WTC11 (cell line): Measurements from ENCODE around the gene SGO2. TPM values are rescaled to one million over a fixed set of nuclear protein-coding genes. Genes with fewer than 3 reads are reported as not detected.
"Not testable (repeated sequence)": the region's sequence is repeated elsewhere in the genome, so short reads cannot be mapped to it uniquely, and the experiment has no call there.

Experiments
- ATAC-seq: fragments of 200-7000 bp; cut with Tn5 transposase; 2 replicates; pipeline ENCODE4 v1.10.0; 2021; ENCODE audit warnings: mild to moderate bottlenecking, moderate library complexity
- CTCF ChIA-PET: fragments of 300-600 bp; sonication (Branson Sonifier 250); formaldehyde crosslinking; loops from one replicate; lab custom pipeline; 2021; ENCODE audit warnings: antibody characterized with exemption; lab: Charles Lee
- POLR2A ChIA-PET: fragments of 350-600 bp; sonication (Branson Sonifier 250); formaldehyde crosslinking; loops from one replicate; lab custom pipeline; 2021; ENCODE audit warnings: antibody characterized with exemption; lab: Charles Lee
- DNase-seq: peaks from one replicate; pipeline ENCODE4 v3.0.0; 2021; ENCODE audit warnings: low spot score
- H3K27ac Mint-ChIP-seq: 2 replicates; pipeline ENCODE4 v1.8.0; 2021; ENCODE audit warnings: mixed read lengths
- H3K27me3 Mint-ChIP-seq: 2 replicates; pipeline ENCODE4 v1.8.0; 2021; ENCODE audit warnings: low read depth, mild to moderate bottlenecking, moderate library complexity, mixed read lengths
- H3K36me3 Mint-ChIP-seq: 2 replicates; pipeline ENCODE4 v1.8.0; 2021; ENCODE audit warnings: mixed read lengths
- H3K4me1 Mint-ChIP-seq: 2 replicates; pipeline ENCODE4 v1.8.0; 2022; ENCODE audit warnings: mixed read lengths
- H3K4me3 Mint-ChIP-seq: 2 replicates; pipeline ENCODE4 v1.8.0; 2021; ENCODE audit warnings: mild to moderate bottlenecking, moderate library complexity, mixed read lengths
- H3K9me3 Mint-ChIP-seq: 2 replicates; pipeline ENCODE4 v1.8.0; 2021; ENCODE audit warnings: mixed read lengths
- ATF1 ChIP-seq: sonication (generic); formaldehyde crosslinking; IDR thresholded peaks from 2 replicates; pipeline ENCODE4 v1.8.1; 2023; ENCODE audit warnings: mild to moderate bottlenecking, moderate library complexity, missing genetic modification reagents
- ATF2 ChIP-seq: sonication (generic); formaldehyde crosslinking; IDR thresholded peaks from 2 replicates; pipeline ENCODE4 v1.8.1; 2022; ENCODE audit warnings: low read depth, missing genetic modification reagents, borderline replicate concordance
- ATF3 ChIP-seq: sonication (generic); formaldehyde crosslinking; conservative IDR thresholded peaks from 2 replicates; pipeline ENCODE4 v1.8.1; 2022; ENCODE audit warnings: mild to moderate bottlenecking, missing genetic modification reagents
- FOXK1 ChIP-seq: sonication (generic); formaldehyde crosslinking; IDR thresholded peaks from 2 replicates; pipeline ENCODE4 v1.8.0; 2022; ENCODE audit warnings: mild to moderate bottlenecking, moderate library complexity, missing genetic modification reagents
- FOXP4 ChIP-seq: sonication (generic); formaldehyde crosslinking; IDR thresholded peaks from 2 replicates; pipeline ENCODE4 v1.8.0; 2022; ENCODE audit warnings: mild to moderate bottlenecking, missing genetic modification reagents
- HMGA2 ChIP-seq: fragments of 250-450 bp; sonication (Bioruptor Pico); IDR thresholded peaks from 2 replicates; pipeline ENCODE4 v1.4.0; 2021; ENCODE audit warnings: mild to moderate bottlenecking, moderate library complexity
- KAT7 ChIP-seq: sonication (generic); formaldehyde crosslinking; IDR thresholded peaks from 2 replicates; pipeline ENCODE4 v1.8.1; 2023; ENCODE audit warnings: missing genetic modification reagents, mild to moderate bottlenecking, borderline replicate concordance
- MXD4 ChIP-seq: fragments of 250-450 bp; sonication (Bioruptor Pico); IDR thresholded peaks from 2 replicates; pipeline ENCODE4 v1.8.0; 2021; ENCODE audit warnings: mild to moderate bottlenecking, moderate library complexity, borderline replicate concordance
- PRDM15 ChIP-seq: sonication (generic); formaldehyde crosslinking; IDR thresholded peaks from 2 replicates; pipeline ENCODE4 v1.8.0; 2022; ENCODE audit warnings: missing genetic modification reagents
- SMAD4 ChIP-seq: sonication (generic); formaldehyde crosslinking; IDR thresholded peaks from 2 replicates; pipeline ENCODE4 v1.8.0; 2022; ENCODE audit warnings: mild to moderate bottlenecking, missing genetic modification reagents
- STAT6 ChIP-seq: sonication (generic); formaldehyde crosslinking; conservative IDR thresholded peaks from 2 replicates; pipeline ENCODE4 v1.8.1; 2023; ENCODE audit warnings: mild to moderate bottlenecking, low read depth, missing genetic modification reagents, moderate library complexity
- TEAD4 ChIP-seq: sonication (generic); formaldehyde crosslinking; IDR thresholded peaks from 2 replicates; pipeline ENCODE4 v1.8.0; 2022; ENCODE audit warnings: mild to moderate bottlenecking, missing genetic modification reagents
- USF1 ChIP-seq: sonication (generic); formaldehyde crosslinking; IDR thresholded peaks from 2 replicates; pipeline ENCODE4 v1.8.0; 2022; ENCODE audit warnings: mild to moderate bottlenecking, missing genetic modification reagents
- ZBTB21 ChIP-seq: sonication (generic); formaldehyde crosslinking; IDR thresholded peaks from 2 replicates; pipeline ENCODE4 v1.8.1; 2023; ENCODE audit warnings: mild to moderate bottlenecking, missing genetic modification reagents, borderline replicate concordance
- ZMAT4 ChIP-seq: fragments of 250-450 bp; sonication (Bioruptor Pico); IDR thresholded peaks from 2 replicates; pipeline ENCODE4 v1.9.0; 2021; ENCODE audit warnings: mild to moderate bottlenecking
- total RNA-seq: library from RNA; stranded (reverse); gene quantifications from 3 replicates; pipeline ENCODE4 v1.2.3, GENCODE V29; 2021

The SGO2 gene
- total RNA-seq, 1 experiment from 2014 or later = 34.1 TPM

- TF ChIP-seq TEAD4 (CRISPR knock-in tag) (no peak), MXD4 (no peak)
Measured at GRCh38 chr2:200533754-200534153, 7.7 kb downstream of the SGO2 start (continued).

- ChIA-PET POLR2A (no interaction called here), CTCF (interaction anchor here (1.0 kb wide), 1 partner anchor 549 kb away, joined by 3 read pairs; no protein-coding TSS in a partner anchor)
- no peaks in the 10 kb centered on the region for H3K9me3 Mint-ChIP-seq
- TF ChIP-seq FOXK1 (CRISPR knock-in tag) (no peak), ATF3 (CRISPR knock-in tag) (no peak), FOXP4 (CRISPR knock-in tag) (no peak), ATF2 (CRISPR knock-in tag) (no peak), ZMAT4 (CRISPR knock-in tag) (no peak)
- H3K27me3 Mint-ChIP-seq = no peaks in the 10 kb centered on the region
- DNase-seq (no peak), ATAC-seq (no peak)
- no peak overlapping the region for H3K4me3 Mint-ChIP-seq
- peaks cover 11% of the 10 kb centered on the region for H3K36me3 Mint-ChIP-seq
- H3K4me1 Mint-ChIP-seq = peaks cover 3% of the 10 kb centered on the region; the same call in 1 of the 2 replicates
- no peak overlapping the region for H3K27ac Mint-ChIP-seq
Measured at GRCh38 chr2:200534572-200534971, 8.6 kb downstream of the SGO2 start.

- POLR2A ChIA-PET = no interaction called here
- Mint-ChIP-seq H3K4me3 (no peak overlapping the region), H3K9me3 (peaks cover 3% of the 10 kb centered on the region), H3K27me3 (no peaks in the 10 kb centered on the region), H3K27ac (no peak overlapping the region), H3K36me3 (peaks cover 40% of the 10 kb centered on the region), H3K4me1 (peaks cover under 1% of the 10 kb centered on the region; the same call in 1 of the 2 replicates)
- ATAC-seq (no peak), DNase-seq (no peak)
- CTCF ChIA-PET = no interaction called here
- TF ChIP-seq ZBTB21 (CRISPR knock-in tag) (no peak), FOXK1 (CRISPR knock-in tag) (no peak)
Measured at GRCh38 chr2:200538139-200538538, 12.1 kb downstream of the SGO2 start.

GRCh38 chr2:200540793-200541192 lies 14.8 kb downstream of the SGO2 start:
- ATAC-seq (no peak), DNase-seq (no peak)
- peaks cover 64% of the 10 kb centered on the region for H3K36me3 Mint-ChIP-seq
- no peak for TF ChIP-seq STAT6
- TF ChIP-seq KAT7 (CRISPR knock-in tag) = no peak
- no peak for TF ChIP-seq USF1 (CRISPR knock-in tag)
- no peak for TF ChIP-seq HMGA2
- no peak for TF ChIP-seq PRDM15 (CRISPR knock-in tag)
- TF ChIP-seq MXD4 = no peak
- no peak for TF ChIP-seq ATF1
- no peak for TF ChIP-seq SMAD4
- no peak overlapping the region for H3K27ac Mint-ChIP-seq
- CTCF ChIA-PET = no interaction called here
- H3K4me3 Mint-ChIP-seq = no peak overlapping the region
- no peaks in the 10 kb centered on the region for H3K27me3 Mint-ChIP-seq
- no peaks in the 10 kb centered on the region for H3K4me1 Mint-ChIP-seq
- H3K9me3 Mint-ChIP-seq = peaks cover 13% of the 10 kb centered on the region
- POLR2A ChIA-PET = no interaction called here

GRCh38 chr2:200566596-200566995 lies 40.6 kb downstream of the SGO2 start:
- H3K4me3 Mint-ChIP-seq, CTCF ChIA-PET, DNase-seq, H3K27me3 Mint-ChIP-seq, ATAC-seq, POLR2A ChIA-PET, H3K27ac Mint-ChIP-seq, H3K4me1 Mint-ChIP-seq: not testable (repeated sequence)
- peaks cover 38% of the 10 kb centered on the region for H3K36me3 Mint-ChIP-seq
- H3K9me3 Mint-ChIP-seq = peaks cover 28% of the 10 kb centered on the region
